IMR-90 (cell line): Measurements from ENCODE around the gene DUSP6. TPM values are rescaled to one million over a fixed set of nuclear protein-coding genes. Genes with fewer than 3 reads are reported as not detected.

Experiments used
- ATAC-seq: fragments of 200-7000 bp; cut with Tn5 transposase; 2 replicates; pipeline ENCODE4 v1.9.1; 2020; ENCODE audit warnings: low read depth, mild to moderate bottlenecking, moderate library complexity
- BruUV-seq: library from RNA; stranded (reverse); fragments of 400-500 nt; replicated peaks from 2 replicates; lab custom pipeline; 2021; lab: Mats Ljungman, UMichigan
- CTCF ChIA-PET: fragments of 300-600 bp; formaldehyde crosslinking; extraction: SDS; loops from one replicate; lab custom pipeline; 2021; ENCODE audit warnings: antibody characterized with exemption; lab: Yijun Ruan, JAX
- POLR2A ChIA-PET: fragments of 300-600 bp; sonication (Branson Sonifier 250); formaldehyde crosslinking; loops from one replicate; lab custom pipeline; 2022; ENCODE audit warnings: antibody characterized with exemption; ENCODE audit not compliant: unreplicated experiment; lab: Charles Lee
- DNase-seq: peaks from one replicate; pipeline ENCODE4 v3.0.0; 2013
- H2AFZ ChIP-seq: replicated peaks from 2 replicates; pipeline ENCODE3; 2013; ENCODE audit warnings: low read length, mild to moderate bottlenecking; ENCODE audit not compliant: poor library complexity
- H2AK5ac ChIP-seq: 2 replicates; pipeline ENCODE4 v1.6.1; 2013; ENCODE audit warnings: low read depth, low read length, inconsistent platforms
- H2AK9ac ChIP-seq: replicated peaks from 2 replicates; pipeline ENCODE3; 2013; ENCODE audit warnings: mild to moderate bottlenecking, low read depth, low read length, moderate library complexity; ENCODE audit not compliant: poor library complexity
- H2BK120ac ChIP-seq: 2 replicates; pipeline ENCODE4 v1.6.1; 2013; ENCODE audit warnings: low read depth, low read length, inconsistent platforms
- H2BK15ac ChIP-seq: 3 replicates; pipeline ENCODE4 v1.6.1; 2013; ENCODE audit warnings: low read depth, low read length, inconsistent platforms
- H2BK20ac ChIP-seq: 2 replicates; pipeline ENCODE4 v1.6.1; 2013; ENCODE audit warnings: low read depth, mild to moderate bottlenecking, inconsistent platforms, low read length, moderate library complexity
- H2BK5ac ChIP-seq: 2 replicates; pipeline ENCODE4 v1.6.1; 2013; ENCODE audit warnings: mild to moderate bottlenecking, low read depth, low read length, inconsistent platforms; ENCODE audit not compliant: poor library complexity, severe bottlenecking
- H3K14ac ChIP-seq: replicated peaks from 2 replicates; pipeline ENCODE4 v1.6.1; 2013; ENCODE audit warnings: low read depth, low read length, inconsistent platforms
- H3K18ac ChIP-seq: 2 replicates; pipeline ENCODE4 v1.6.1; 2013; ENCODE audit warnings: low read depth, low read length, control low read depth
- H3K23ac ChIP-seq: 2 replicates; pipeline ENCODE4 v1.6.1; 2013; ENCODE audit warnings: low read depth, low read length, inconsistent platforms
- H3K27ac ChIP-seq: 2 replicates; pipeline ENCODE4 v1.5.1; 2013; ENCODE audit warnings: mild to moderate bottlenecking, control low read depth, low read length; ENCODE audit not compliant: insufficient read depth
- H3K27me3 ChIP-seq: 2 replicates; pipeline ENCODE4 v1.6.1; 2013; ENCODE audit warnings: low read length; ENCODE audit not compliant: control insufficient read depth, insufficient read depth
- H3K36me3 ChIP-seq: 2 replicates; pipeline ENCODE4 v1.6.1; 2013; ENCODE audit warnings: low read length, mixed read lengths; ENCODE audit not compliant: control insufficient read depth, insufficient read depth
- H3K4ac ChIP-seq: 2 replicates; pipeline ENCODE4 v1.6.1; 2013; ENCODE audit warnings: low read depth, low read length, inconsistent platforms
- H3K4me1 ChIP-seq: 2 replicates; pipeline ENCODE4 v1.6.1; 2013; ENCODE audit warnings: low read length, mixed read lengths; ENCODE audit not compliant: control insufficient read depth, insufficient read depth
- H3K4me2 ChIP-seq: 2 replicates; pipeline ENCODE4 v1.6.1; 2013; ENCODE audit warnings: low read depth, mild to moderate bottlenecking, control low read depth, low read length, moderate library complexity
- H3K4me3 ChIP-seq: 2 replicates; pipeline ENCODE4 v1.5.1; 2013; ENCODE audit warnings: low read depth, mild to moderate bottlenecking, control low read depth, low read length, moderate library complexity; ENCODE audit not compliant: insufficient read depth
- H3K56ac ChIP-seq: 2 replicates; pipeline ENCODE4 v1.6.1; 2013; ENCODE audit warnings: low read length, inconsistent platforms; ENCODE audit not compliant: insufficient read depth; ENCODE audit errors: extremely low read depth
- H3K79me1 ChIP-seq, 2 experiments: 2 replicates each; pipeline ENCODE4 v1.6.1; 2013; ENCODE audit warnings: low read length in 2 of 2, inconsistent platforms in 1 of 2, low read depth in 1 of 2
- H3K9ac ChIP-seq: 2 replicates; pipeline ENCODE4 v1.6.1; 2013; ENCODE audit warnings: low read depth, low read length, control low read depth
- H3K9me1 ChIP-seq: 2 replicates; pipeline ENCODE4 v1.6.1; 2013; ENCODE audit warnings: low read length, inconsistent platforms; ENCODE audit not compliant: insufficient read depth
- H3K9me3 ChIP-seq: 2 replicates; pipeline ENCODE4 v1.6.1; 2013; ENCODE audit warnings: low read length; ENCODE audit not compliant: control insufficient read depth, insufficient read depth
- H4K20me1 ChIP-seq: 2 replicates; pipeline ENCODE4 v1.6.1; 2013; ENCODE audit warnings: low read length, inconsistent platforms; ENCODE audit not compliant: insufficient read depth
- H4K5ac ChIP-seq: 2 replicates; pipeline ENCODE4 v1.6.1; 2013; ENCODE audit warnings: mild to moderate bottlenecking, low read depth, low read length, control low read depth
- H4K8ac ChIP-seq, 2 experiments: 2 replicates each; pipeline ENCODE4 v1.6.1; 2013; ENCODE audit warnings: low read depth in 2 of 2, low read length in 2 of 2, control low read depth in 1 of 2, inconsistent platforms in 1 of 2
- H4K91ac ChIP-seq: 2 replicates; pipeline ENCODE4 v1.6.1; 2013; ENCODE audit warnings: low read depth, low read length, inconsistent platforms; ENCODE audit not compliant: insufficient read depth
- MAFK ChIP-seq: IDR thresholded peaks from 2 replicates; pipeline ENCODE4 v1.6.1; 2012; ENCODE audit warnings: low read depth, low read length, improper control_type of control experiment
- WGBS, 2 experiments: methylation state at CpG; one replicate each; pipeline versions ENCODE4 v1.1.5 to v1.1.7; 2013; ENCODE audit warnings: missing lambda C conversion rate in 2 of 2; ENCODE audit not compliant: insufficient read length in 1 of 2; ENCODE audit errors: extremely low coverage in 2 of 2; 5-methylcytosine and 5-hydroxymethylcytosine counted together
- dilution Hi-C: fragments of 300-500 bp; cut with HindIII; formaldehyde crosslinking; loops from one replicate; pipeline ENCODE4 v1.14.3; 2018; ENCODE audit warnings: low sequenced_read_pairs; ENCODE audit not compliant: unreplicated experiment
- in situ Hi-C: fragments of 300-500 bp; cut with MboI; formaldehyde crosslinking; loops from 3 replicates; pipeline ENCODE4 v1.14.3; 2019; ENCODE audit warnings: low sequenced_read_pairs, inconsistent platforms, mixed read lengths
- intact Hi-C: fragments of 100-400 bp; cut with micrococcal nuclease; formaldehyde crosslinking; loops from 2 replicates; pipeline ENCODE4 v1.10.0; 2022
- polyA plus RNA-seq, 3 experiments: library from polyadenylated mRNA; depleted of rRNA; stranded (reverse); fragments of >200 nt; gene quantifications; 2 replicates each; pipeline ENCODE4 v1.2.3, GENCODE V29; 2012; ENCODE audit warnings: low replicate concordance in 1 of 3
- total RNA-seq: library from RNA; depleted of rRNA; stranded (reverse); fragments of >200 nt; gene quantifications from 2 replicates; pipeline ENCODE4 v1.2.3, GENCODE V29; 2012

Gene DUSP6
- total and polyA plus RNA-seq, 2 of the 4 experiments (the other 2 are of a cell fraction) = 38.5 to 70.1 TPM

GRCh38 chr12:89356069-89356665 lies 3.9 kb upstream of the DUSP6 start:
- H4K5ac ChIP-seq = no peak overlapping the region
- dilution Hi-C loops (no loop called here), intact Hi-C loops (no loop called here), in situ Hi-C loops (loop anchor here (5.0 to 10.0 kb wide), 2 partner anchors 96 to 169 kb away; partner anchors contain the start of genes GALNT4 and POC1B)
- ChIA-PET CTCF (no interaction called here), POLR2A (no interaction called here)
- H3K27me3 ChIP-seq = no peaks in the 10 kb centered on the region
- peak overlapping the region in 1 of 2 experiments; percentile 88; a peak in 2 of 4 replicates for H4K8ac ChIP-seq
- H3K4me1 ChIP-seq = peaks cover 2% of the 10 kb centered on the region; the same call in 1 of the 2 replicates
- DNase-seq (no peak), ATAC-seq (no peak)
- H2AK9ac ChIP-seq = no peak overlapping the region
- H3K36me3 ChIP-seq = no peaks in the 10 kb centered on the region
- no TSS peak for BruUV-seq
- peaks cover 36 to 62% of the 10 kb centered on the region in 2 experiments for H3K79me1 ChIP-seq
- H3K9me3 ChIP-seq = no peaks in the 10 kb centered on the region
- H3K23ac ChIP-seq = peak overlapping the region; percentile 97; the same call in 1 of the 2 replicates
- H3K4me3 ChIP-seq = no peak overlapping the region
- H2BK15ac ChIP-seq = 0 out of 3 replicates have a peak overlapping the region, but pooled peaks have one; percentile 82
- H4K20me1 ChIP-seq = peaks cover 4% of the 10 kb centered on the region; the same call in 1 of the 2 replicates
- H2BK120ac ChIP-seq = peak overlapping the region; percentile 28; the same call in 1 of the 2 replicates
- peaks cover 16% of the 10 kb centered on the region for H3K9me1 ChIP-seq
- peak overlapping the region; percentile 57 for H3K14ac ChIP-seq
- no peak overlapping the region for H2AFZ ChIP-seq
- no peak overlapping the region for H4K91ac ChIP-seq
- H3K18ac ChIP-seq = no peak overlapping the region
- H2AK5ac ChIP-seq = peak overlapping the region; percentile 92; the same call in 1 of the 2 replicates
- H3K4ac ChIP-seq = peak overlapping the region; percentile 16; the same call in 1 of the 2 replicates
- no CpG with 5 or more reads among the region's 4 CpGs for WGBS, 2 experiments
- no peak overlapping the region for H3K56ac ChIP-seq
- H3K27ac ChIP-seq = no peak overlapping the region
- TF ChIP-seq MAFK = no peak
- no peak overlapping the region for H3K9ac ChIP-seq
- no peak overlapping the region for H2BK20ac ChIP-seq
- H3K4me2 ChIP-seq = no peak overlapping the region
- no peak overlapping the region for H2BK5ac ChIP-seq
